Colonic mucosa (tissue), 4 donors: ENCODE measurements around the gene NDUFA12. TPM values are rescaled to one million over a fixed set of nuclear protein-coding genes. Genes with fewer than 3 reads are reported as not detected.

ENCODE experiments used
- DNase-seq: peaks from one replicate; pipeline ENCODE4 v3.0.0-alpha.2; 2020
- H3K27ac ChIP-seq: fragments of 200-600 bp; one replicate; pipeline ENCODE4 v1.8.0; 2021
- H3K27me3 ChIP-seq: fragments of 200-600 bp; one replicate; pipeline ENCODE4 v1.8.0; 2021
- H3K36me3 ChIP-seq: fragments of 200-600 bp; one replicate; pipeline ENCODE4 v1.8.0; 2021
- H3K4me1 ChIP-seq: fragments of 200-600 bp; one replicate; pipeline ENCODE4 v1.8.0; 2021; ENCODE audit warnings: mild to moderate bottlenecking
- H3K4me3 ChIP-seq: fragments of 200-600 bp; one replicate; pipeline ENCODE4 v1.8.0; 2021
- H3K9ac ChIP-seq, 2 donors: one replicate each; pipeline ENCODE4 v1.7.0; 2013; ENCODE audit warnings: control low read depth in 2 of 2, low read depth in 2 of 2, low read length in 2 of 2
- H3K9me3 ChIP-seq: fragments of 200-600 bp; one replicate; pipeline ENCODE4 v1.8.0; 2021
- CTCF ChIP-seq: fragments of 200-600 bp; IDR thresholded peaks from one replicate; pipeline ENCODE4 v1.8.0; 2022; ENCODE audit warnings: antibody characterized with exemption, mild to moderate bottlenecking
- intact Hi-C: fragments of 100-400 bp; cut with DNase I; formaldehyde crosslinking; loops from one replicate; pipeline ENCODE4 v1.14.1; 2022
- total RNA-seq, 2 donors: library from RNA; stranded (reverse); fragmentation: NEBNext Ultra II Directional in 1 of 2; extraction: Animal tissue kit (Norgen Biotek cat#: 25700) in 1 of 2; gene quantifications; one replicate each; pipeline ENCODE4 v1.2.1, GENCODE V29; 2021
- donor health status: healthy.
- donor health status: DM: no; HTN: no; CAD: no.
- donor health status: DM: no; HTN: no; CAD: no.

Gene NDUFA12
- total RNA-seq, 2 donors from 2014 or later, result 136 to 151 TPM

GRCh38 chr12:95017482-95017881 is 14.0 kb upstream of the NDUFA12 start:
- Histone ChIP-seq H3K4me1 (no peaks in the 10 kb centered on the region), H3K36me3 (no peaks in the 10 kb centered on the region), H3K4me3 (no peak overlapping the region), H3K27ac (no peak overlapping the region), H3K9ac (no peak overlapping the region), H3K27me3 (no peaks in the 10 kb centered on the region), H3K9me3 (no peaks in the 10 kb centered on the region)
- TF ChIP-seq CTCF, result no peak
- intact Hi-C loops, result no loop called here
- no peak for DNase-seq

- H3K4me3 ChIP-seq, result no peak overlapping the region
- H3K9ac ChIP-seq, result no peak overlapping the region
- intact Hi-C loops, result no loop called here
- no peaks in the 10 kb centered on the region for H3K36me3 ChIP-seq
- no peaks in the 10 kb centered on the region for H3K27me3 ChIP-seq
- no peaks in the 10 kb centered on the region for H3K4me1 ChIP-seq
- DNase-seq, result no peak
- H3K9me3 ChIP-seq, result no peaks in the 10 kb centered on the region
- TF ChIP-seq CTCF, result no peak
- no peak overlapping the region for H3K27ac ChIP-seq
Observed at GRCh38 chr12:95016120-95016519, 12.6 kb upstream of the NDUFA12 start.

DNA sequence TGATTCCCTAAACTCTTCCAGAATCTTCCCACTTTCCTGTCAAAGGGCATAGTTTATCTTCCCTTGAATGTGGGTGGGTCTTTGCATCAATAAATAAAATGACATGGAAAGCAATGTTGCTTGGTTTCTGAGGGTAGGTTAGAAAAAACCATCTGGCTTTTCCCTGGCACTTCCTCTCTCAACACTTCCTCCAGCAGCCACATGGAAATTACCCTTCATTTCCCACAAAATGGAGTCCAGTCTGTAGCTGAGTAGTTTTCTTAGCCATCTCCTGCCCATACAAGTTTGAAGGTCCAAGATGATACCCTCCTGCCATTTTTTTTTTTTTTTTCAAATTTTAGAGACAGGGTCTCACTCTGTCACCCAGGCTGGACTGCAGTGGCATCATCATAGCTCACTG is 11.1 kb upstream of the NDUFA12 start:
- no peak for TF ChIP-seq CTCF
- Histone ChIP-seq H3K9ac (no peak overlapping the region), H3K4me3 (no peak overlapping the region), H3K4me1 (no peaks in the 10 kb centered on the region), H3K27ac (no peak overlapping the region), H3K27me3 (no peaks in the 10 kb centered on the region), H3K36me3 (no peaks in the 10 kb centered on the region), H3K9me3 (no peaks in the 10 kb centered on the region)
- intact Hi-C loops, result no loop called here
- no peak for DNase-seq

- Histone ChIP-seq H3K4me3 (no peak overlapping the region), H3K36me3 (no peaks in the 10 kb centered on the region), H3K27ac (no peak overlapping the region), H3K9ac (no peak overlapping the region), H3K9me3 (no peaks in the 10 kb centered on the region), H3K4me1 (no peaks in the 10 kb centered on the region), H3K27me3 (no peaks in the 10 kb centered on the region)
- no peak for DNase-seq
- intact Hi-C loops, result no loop called here
- no peak for TF ChIP-seq CTCF
Observed at GRCh38 chr12:95006206-95006605, 2.7 kb upstream of the NDUFA12 start.

- no peak for DNase-seq
- intact Hi-C loops, result no loop called here
- no peaks in the 10 kb centered on the region for H3K9me3 ChIP-seq
Observed at GRCh38 chr12:95004610-95005009, 1.1 kb upstream of the NDUFA12 start.

More at GRCh38 chr12:95004610-95005009, 1.1 kb upstream of the NDUFA12 start:
- Histone ChIP-seq H3K27me3 (no peaks in the 10 kb centered on the region), H3K4me1 (no peaks in the 10 kb centered on the region), H3K27ac (no peak overlapping the region), H3K4me3 (no peak overlapping the region), H3K36me3 (no peaks in the 10 kb centered on the region), H3K9ac (no peak overlapping the region)
- no peak for TF ChIP-seq CTCF
